ENCODE results near the gene ADAM22.
A peak's percentile ranks its signal among the peaks of the same experiment; 100 is the strongest.

ADAM22 gene

DNA sequence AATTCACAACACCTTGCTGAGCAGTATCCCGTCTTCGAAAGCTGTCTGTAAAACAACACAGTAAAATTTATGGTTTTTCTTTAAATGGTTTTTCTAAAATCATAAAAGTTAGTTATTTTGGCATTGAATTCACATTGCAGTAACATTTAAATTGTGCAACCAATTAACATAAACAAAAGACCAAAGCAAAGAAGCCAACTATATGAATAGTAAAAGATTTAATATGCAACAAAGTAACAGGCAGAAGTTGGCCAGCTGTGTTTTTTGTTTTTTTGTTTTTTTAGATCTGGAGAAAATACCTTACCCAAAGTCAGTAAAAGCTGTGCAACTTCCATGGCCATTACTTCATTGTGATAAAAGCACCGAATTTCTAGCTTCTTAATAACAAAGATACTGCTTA lies 274.5 kb downstream of the ADAM22 start:
- Mint-ChIP-seq H3K27me3 (ENCODE audit: low read depth) (no peaks in the 10 kb centered on the region), H3K27ac (no peak overlapping the region), H3K4me1 (no peaks in the 10 kb centered on the region), H3K36me3 (ENCODE audit: low read depth) (peaks cover 71% of the 10 kb centered on the region), H3K4me3 (no peak overlapping the region), H3K9me3 (no peaks in the 10 kb centered on the region)
- TF ChIP-seq, protein P1, sequence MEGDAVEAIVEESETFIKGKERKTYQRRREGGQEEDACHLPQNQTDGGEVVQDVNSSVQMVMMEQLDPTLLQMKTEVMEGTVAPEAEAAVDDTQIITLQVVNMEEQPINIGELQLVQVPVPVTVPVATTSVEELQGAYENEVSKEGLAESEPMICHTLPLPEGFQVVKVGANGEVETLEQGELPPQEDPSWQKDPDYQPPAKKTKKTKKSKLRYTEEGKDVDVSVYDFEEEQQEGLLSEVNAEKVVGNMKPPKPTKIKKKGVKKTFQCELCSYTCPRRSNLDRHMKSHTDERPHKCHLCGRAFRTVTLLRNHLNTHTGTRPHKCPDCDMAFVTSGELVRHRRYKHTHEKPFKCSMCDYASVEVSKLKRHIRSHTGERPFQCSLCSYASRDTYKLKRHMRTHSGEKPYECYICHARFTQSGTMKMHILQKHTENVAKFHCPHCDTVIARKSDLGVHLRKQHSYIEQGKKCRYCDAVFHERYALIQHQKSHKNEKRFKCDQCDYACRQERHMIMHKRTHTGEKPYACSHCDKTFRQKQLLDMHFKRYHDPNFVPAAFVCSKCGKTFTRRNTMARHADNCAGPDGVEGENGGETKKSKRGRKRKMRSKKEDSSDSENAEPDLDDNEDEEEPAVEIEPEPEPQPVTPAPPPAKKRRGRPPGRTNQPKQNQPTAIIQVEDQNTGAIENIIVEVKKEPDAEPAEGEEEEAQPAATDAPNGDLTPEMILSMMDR (IDR thresholded peaks at IDR 0.05; ENCODE audit: unreplicated experiment in 3 of 3) = no peak

DNA sequence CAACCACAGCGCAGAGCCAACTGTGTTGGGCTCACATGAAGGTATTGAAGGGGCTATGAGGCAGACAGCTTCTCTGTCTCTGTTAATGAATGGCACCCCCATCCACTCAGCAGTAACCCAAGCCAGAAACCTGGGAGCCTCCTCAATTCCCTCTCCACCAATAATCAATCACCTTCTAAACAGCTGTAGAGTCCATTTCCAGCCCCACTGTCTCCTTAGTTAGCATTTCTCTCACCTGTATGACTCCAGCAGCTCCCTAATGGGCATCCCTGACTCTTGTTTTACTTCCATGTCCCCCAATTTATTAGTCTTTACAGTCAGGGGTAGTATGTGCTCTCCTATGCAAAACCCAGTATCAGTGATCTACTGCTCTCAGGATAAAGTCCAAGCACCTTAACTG lies 278.9 kb downstream of the ADAM22 start:
- TF ChIP-seq, protein P1 (IDR thresholded peaks at IDR 0.05; ENCODE audit: unreplicated experiment in 3 of 3) = no peak
- Mint-ChIP-seq H3K9me3 (no peaks in the 10 kb centered on the region), H3K4me3 (no peak overlapping the region)

DNA sequence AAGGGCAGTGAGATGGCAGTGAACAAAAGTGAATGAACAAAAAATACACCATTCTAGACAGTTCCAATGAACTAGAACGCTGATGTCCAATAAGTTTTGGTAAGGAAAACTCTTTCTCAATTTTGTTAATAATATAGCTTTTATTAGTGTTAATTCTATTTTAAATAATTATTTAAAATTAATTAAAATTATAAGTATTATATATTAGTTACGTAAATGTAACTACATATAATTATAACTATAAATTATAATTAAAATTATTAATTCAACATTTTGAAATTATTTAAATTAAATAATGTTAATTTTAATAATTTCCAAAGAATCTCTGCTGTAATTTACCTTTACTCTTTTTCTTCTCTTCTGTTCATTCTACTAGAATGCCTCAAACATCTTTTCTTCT lies 280.4 kb downstream of the ADAM22 start:
- Mint-ChIP-seq H3K4me3 (no peak overlapping the region), H3K27me3 (ENCODE audit: low read depth) (no peaks in the 10 kb centered on the region), H3K27ac (no peak overlapping the region), H3K4me1 (peaks cover 15% of the 10 kb centered on the region), H3K36me3 (ENCODE audit: low read depth) (peaks cover 43% of the 10 kb centered on the region), H3K9me3 (no peaks in the 10 kb centered on the region)
- TF ChIP-seq, protein P1 (IDR thresholded peaks at IDR 0.05; ENCODE audit: unreplicated experiment in 3 of 3) = no peak

More for the DNA sequence above, 278.9 kb downstream of the ADAM22 start:
- Mint-ChIP-seq H3K36me3 (ENCODE audit: low read depth) (peaks cover 56% of the 10 kb centered on the region), H3K4me1 (peaks cover 6% of the 10 kb centered on the region), H3K27me3 (ENCODE audit: low read depth) (no peaks in the 10 kb centered on the region), H3K27ac (no peak overlapping the region)

DNA sequence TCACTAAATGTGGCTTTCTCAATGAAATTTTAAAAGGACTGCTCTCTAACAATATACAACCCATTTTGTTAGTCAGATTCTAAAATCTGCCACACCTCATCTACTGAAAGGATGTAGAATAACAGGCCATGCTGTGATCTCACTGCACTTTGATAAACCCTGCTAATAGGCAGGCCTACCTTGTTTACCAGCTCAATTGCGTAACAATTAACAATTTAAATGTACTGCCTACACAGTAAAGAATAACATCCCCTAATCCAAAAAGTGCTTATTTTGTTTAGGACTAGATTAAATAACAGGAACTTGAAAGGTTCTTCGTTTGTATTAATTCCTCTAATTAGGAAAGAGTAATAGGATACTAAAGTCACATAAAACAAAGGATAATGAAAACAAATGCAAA lies 281.2 kb downstream of the ADAM22 start:
- no peak overlapping the region for H3K27ac Mint-ChIP-seq

DNA sequence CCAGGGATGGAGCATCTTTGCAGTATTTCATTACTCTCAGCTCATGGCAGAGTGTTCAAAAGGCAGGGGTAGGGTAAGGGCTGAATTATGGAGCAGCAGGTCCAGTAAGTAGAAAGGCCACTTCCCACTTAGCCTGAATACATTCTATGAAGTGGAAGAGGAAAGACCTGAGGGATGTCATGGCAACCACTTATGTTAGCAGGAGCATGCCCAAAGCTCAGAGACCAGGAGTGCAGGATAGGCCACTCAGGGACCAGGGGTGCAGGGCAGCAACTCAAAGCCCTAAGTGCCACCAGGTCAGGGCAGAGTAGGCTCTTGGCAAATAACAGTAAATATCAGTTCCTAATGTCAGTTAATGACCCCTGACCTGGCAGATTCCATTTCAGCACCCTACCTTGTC lies 282.2 kb downstream of the ADAM22 start:
- Mint-ChIP-seq H3K27ac (no peak overlapping the region), H3K36me3 (ENCODE audit: low read depth) (peaks cover 34% of the 10 kb centered on the region), H3K4me3 (no peak overlapping the region), H3K9me3 (no peaks in the 10 kb centered on the region), H3K27me3 (ENCODE audit: low read depth) (no peaks in the 10 kb centered on the region), H3K4me1 (peaks cover 26% of the 10 kb centered on the region)
- TF ChIP-seq, protein P1 (IDR thresholded peaks at IDR 0.05; ENCODE audit: unreplicated experiment in 3 of 3) = no peak

More for the DNA sequence above, 281.2 kb downstream of the ADAM22 start:
- Mint-ChIP-seq H3K36me3 (ENCODE audit: low read depth) (peaks cover 35% of the 10 kb centered on the region), H3K4me3 (no peak overlapping the region), H3K9me3 (no peaks in the 10 kb centered on the region), H3K4me1 (peaks cover 19% of the 10 kb centered on the region), H3K27me3 (ENCODE audit: low read depth) (no peaks in the 10 kb centered on the region)
- TF ChIP-seq, protein P1 (IDR thresholded peaks at IDR 0.05; ENCODE audit: unreplicated experiment in 3 of 3) = no peak

DNA sequence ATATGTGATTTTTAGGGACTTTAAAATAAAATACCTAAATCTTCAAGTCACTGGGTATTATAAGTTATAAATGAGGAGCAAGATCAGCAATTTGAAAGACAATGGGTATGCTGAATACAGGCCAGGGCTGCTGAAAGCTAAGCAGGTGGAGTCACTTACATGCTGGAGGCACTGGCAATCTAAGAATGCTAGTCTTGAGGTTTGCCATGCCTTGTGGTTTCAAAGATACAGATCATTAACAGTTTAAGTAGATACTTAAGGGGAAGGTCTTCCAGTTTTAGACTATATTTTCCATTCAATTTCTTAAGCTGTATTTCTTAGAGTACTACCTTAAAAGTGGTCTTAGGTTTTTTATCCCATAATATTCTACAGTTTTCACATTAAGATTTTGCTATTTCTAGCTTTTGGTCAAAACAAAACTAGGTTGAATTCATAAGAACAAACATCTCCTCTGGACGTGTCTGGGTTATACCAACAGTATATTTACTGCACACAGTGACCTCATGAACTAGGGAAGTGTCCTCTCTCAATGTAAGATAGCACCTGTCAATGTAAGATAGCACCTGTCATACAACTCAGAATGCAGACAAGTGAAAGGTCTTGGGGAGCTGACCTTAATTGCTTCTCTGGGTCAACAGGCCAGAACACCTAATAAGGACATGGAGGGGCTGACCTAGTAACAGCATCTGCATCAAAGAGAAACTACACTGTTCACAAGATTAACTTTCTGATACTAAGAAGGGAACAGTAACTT lies 283.8 kb downstream of the ADAM22 start:
- TF ChIP-seq, protein P1 (IDR thresholded peaks at IDR 0.05; ENCODE audit: unreplicated experiment in 3 of 3) = no peak
- H3K9me3 Mint-ChIP-seq = no peaks in the 10 kb centered on the region

More for the DNA sequence above, 283.8 kb downstream of the ADAM22 start:
- Mint-ChIP-seq H3K36me3 (ENCODE audit: low read depth) (peaks cover 30% of the 10 kb centered on the region), H3K4me1 (peaks cover 26% of the 10 kb centered on the region), H3K27me3 (ENCODE audit: low read depth) (no peaks in the 10 kb centered on the region), H3K4me3 (peak overlapping the region; percentile 86 to 95 (median 91)), H3K27ac (peak overlapping the region in 1 of 3 experiments; percentile 40)

Data from nephron (organoid).